GM21723 (cell line): Measurements from ENCODE around the gene SPACA4.
A peak's percentile ranks its signal among the peaks of the same experiment; 100 is the strongest.
"Not testable (repeated sequence)": the region's sequence is repeated elsewhere in the genome, so short reads cannot be mapped to it uniquely, and the experiment has no call there.

Experiments used
- ATAC-seq: cut with Tn5 transposase; IDR thresholded peaks from one replicate; pipeline ENCODE4 v1.9.1; 2021; ENCODE audit warnings: mild to moderate bottlenecking, moderate library complexity; ENCODE audit not compliant: unreplicated experiment

SPACA4 gene

GRCh38 chr19:48618278-48618915 lies 11.9 kb downstream of the SPACA4 start:
- no peak for ATAC-seq

DNA sequence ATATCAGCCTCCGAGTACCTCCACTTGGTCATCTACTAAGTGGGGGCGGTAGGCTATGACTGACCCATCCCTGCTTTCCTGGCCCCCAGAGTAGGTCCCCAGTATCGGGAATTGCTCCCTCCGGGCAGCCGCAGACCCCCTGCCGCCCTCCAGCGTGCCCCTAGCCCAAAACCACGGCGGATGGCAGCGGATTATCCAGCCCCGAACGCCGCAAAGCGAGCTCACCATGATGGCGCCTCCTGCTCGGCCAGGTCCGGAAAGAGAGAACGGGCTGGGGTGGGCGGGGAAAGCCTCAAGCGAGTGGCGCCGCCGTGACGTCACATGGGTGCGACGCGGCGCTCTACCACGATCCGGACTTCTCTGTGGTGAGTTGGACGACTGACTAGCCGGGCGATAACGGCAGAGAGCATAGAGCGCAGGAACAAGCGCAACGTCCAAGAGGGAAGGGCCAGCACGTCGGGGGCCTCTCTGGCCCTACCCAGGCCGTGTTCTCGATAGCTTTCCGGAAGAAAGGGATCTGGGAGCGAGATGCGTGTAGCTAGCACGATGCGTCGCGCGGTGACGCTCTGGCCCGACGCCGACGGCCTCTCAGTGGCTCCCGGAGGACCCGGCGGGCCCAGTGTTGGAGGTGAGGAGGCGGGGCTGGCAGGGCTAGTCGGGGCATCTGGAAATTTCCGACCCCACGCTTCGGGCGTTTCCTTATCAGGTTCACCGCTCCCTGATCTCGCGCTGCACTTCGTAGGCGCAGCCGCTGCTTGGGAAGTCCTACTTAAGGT lies 12.6 kb downstream of the SPACA4 start, which contains the start of the genes RPL18 and SPHK2:
Gene RPL18, minus strand, starts transcription at position 263 of the 776 bp plus-strand sequence. Its CDS starts 35 bp downstream, at position 228.
Gene SPHK2, plus strand, starts transcription at position 591 of the 776 bp plus-strand sequence. CDS start 1,009 bp downstream, outside the sequence.
- peak; percentile 79 for ATAC-seq

GRCh38 chr19:48619692-48620585 lies 13.4 kb downstream of the SPACA4 start:
- ATAC-seq, result no peak

- ATAC-seq, result no peak
Measured at GRCh38 chr19:48623556-48624066, 17.1 kb downstream of the SPACA4 start.

- ATAC-seq, result peak; percentile 58
Measured at GRCh38 chr19:48624067-48624594, 17.6 kb downstream of the SPACA4 start.

- ATAC-seq, result no peak
Measured at GRCh38 chr19:48624791-48625723, 18.5 kb downstream of the SPACA4 start.

- no peak for ATAC-seq
Measured at GRCh38 chr19:48625891-48626327, 19.4 kb downstream of the SPACA4 start.

GRCh38 chr19:48627201-48627864 lies 20.8 kb downstream of the SPACA4 start:
- no peak for ATAC-seq

- no peak for ATAC-seq
Measured at GRCh38 chr19:48627865-48628314, 21.3 kb downstream of the SPACA4 start.

GRCh38 chr19:48628486-48629296 lies 22.1 kb downstream of the SPACA4 start:
- ATAC-seq, result no peak

GRCh38 chr19:48629297-48629598 lies 22.7 kb downstream of the SPACA4 start:
- no peak for ATAC-seq

DNA sequence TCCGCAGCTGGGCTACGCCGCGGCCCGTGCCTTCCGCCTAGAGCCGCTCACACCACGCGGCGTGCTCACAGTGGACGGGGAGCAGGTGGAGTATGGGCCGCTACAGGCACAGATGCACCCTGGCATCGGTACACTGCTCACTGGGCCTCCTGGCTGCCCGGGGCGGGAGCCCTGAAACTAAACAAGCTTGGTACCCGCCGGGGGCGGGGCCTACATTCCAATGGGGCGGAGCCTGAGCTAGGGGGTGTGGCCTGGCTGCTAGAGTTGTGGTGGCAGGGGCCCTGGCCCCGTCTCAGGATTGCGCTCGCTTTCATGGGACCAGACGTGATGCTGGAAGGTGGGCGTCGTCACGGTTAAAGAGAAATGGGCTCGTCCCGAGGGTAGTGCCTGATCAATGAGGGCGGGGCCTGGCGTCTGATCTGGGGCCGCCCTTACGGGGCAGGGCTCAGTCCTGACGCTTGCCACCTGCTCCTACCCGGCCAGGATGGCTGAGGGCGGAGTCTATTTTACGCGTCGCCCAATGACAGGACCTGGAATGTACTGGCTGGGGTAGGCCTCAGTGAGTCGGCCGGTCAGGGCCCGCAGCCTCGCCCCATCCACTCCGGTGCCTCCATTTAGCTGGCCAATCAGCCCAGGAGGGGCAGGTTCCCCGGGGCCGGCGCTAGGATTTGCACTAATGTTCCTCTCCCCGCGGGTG lies 23.2 kb downstream of the SPACA4 start:
- ATAC-seq, result no peak

- no peak for ATAC-seq
Measured at GRCh38 chr19:48630296-48631063, 23.9 kb downstream of the SPACA4 start.

DNA sequence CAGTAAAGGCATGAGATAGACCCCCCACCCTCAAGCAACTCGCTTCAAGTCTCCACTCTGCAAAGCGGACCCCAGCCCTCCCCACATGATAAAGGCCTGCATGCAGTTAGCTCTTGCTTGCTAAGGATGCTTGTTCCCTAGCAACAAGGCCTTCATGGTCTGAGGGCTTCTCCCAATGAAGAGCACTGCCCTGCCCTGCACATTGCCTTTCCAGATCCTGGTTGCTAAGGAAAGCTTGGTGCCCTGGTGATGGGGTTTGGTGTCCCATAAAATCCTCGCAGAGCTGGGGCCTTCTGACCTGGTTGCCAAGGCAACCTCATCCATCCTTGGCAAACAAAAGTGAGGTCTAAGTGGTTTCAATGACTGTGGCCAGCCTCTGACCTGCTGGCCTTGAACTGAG lies 24.7 kb downstream of the SPACA4 start:
- no peak for ATAC-seq

DNA sequence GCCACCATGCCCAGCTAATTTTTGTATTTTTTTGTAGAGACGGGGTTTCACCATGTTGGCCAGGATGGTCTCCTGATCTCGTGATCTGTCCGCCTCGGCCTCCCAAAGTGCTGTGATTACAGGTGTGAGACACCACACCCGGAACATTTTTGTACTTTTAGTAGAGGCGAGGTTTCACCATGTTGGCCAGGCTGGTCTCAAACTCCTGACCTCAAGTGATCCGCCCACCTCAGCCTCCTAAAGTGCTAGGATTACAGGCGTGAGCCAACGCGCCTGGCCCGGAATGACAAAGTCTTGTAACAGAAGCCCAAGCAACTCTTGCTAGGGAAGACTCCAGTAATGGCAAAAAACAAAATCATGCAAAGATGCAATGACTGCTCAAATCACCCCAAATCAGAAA lies 25.7 kb downstream of the SPACA4 start:
- ATAC-seq, result not testable (repeated sequence)

DNA sequence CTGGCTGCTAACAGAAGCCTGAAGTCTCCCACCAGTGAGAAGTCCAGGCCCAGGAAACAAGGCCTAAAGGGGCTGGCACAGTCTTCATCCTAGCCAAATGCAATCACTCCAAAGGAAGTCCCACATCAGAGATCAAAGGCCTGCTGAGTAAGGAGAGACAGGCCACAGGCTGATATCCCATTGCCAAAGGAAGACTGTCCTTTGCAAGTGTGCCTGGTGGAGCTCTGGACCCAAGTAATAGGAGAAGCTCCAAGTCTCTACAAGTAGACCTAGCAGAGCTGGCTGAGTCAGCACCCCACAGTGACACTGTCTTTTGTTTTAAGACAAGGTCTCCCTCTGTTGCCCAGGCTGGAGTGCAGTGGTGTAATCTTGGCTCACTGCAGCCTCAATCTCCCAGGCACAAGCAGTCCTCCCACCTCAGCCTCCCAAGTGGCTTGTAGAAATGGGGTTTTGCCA lies 26.2 kb downstream of the SPACA4 start:
- ATAC-seq, result no peak
